Mesendoderm (in vitro differentiated cells): ENCODE measurements around the gene AVPR2.
A peak's percentile ranks its signal among the peaks of the same experiment; 100 is the strongest.

Experiments
- DNase-seq: peaks from one replicate; pipeline ENCODE4 v3.0.0; 2013
- H2AK5ac ChIP-seq: 2 replicates; pipeline ENCODE4 v1.6.1; 2013; ENCODE audit warnings: low read length, inconsistent platforms
- H2BK120ac ChIP-seq: 2 replicates; pipeline ENCODE4 v1.6.1; 2013; ENCODE audit warnings: low read depth, mild to moderate bottlenecking, low read length, moderate library complexity, mixed read lengths
- H2BK15ac ChIP-seq: replicated peaks from 2 replicates; pipeline ENCODE4 v1.6.1; 2013; ENCODE audit warnings: low read depth, mild to moderate bottlenecking, moderate library complexity
- H2BK5ac ChIP-seq: 2 replicates; pipeline ENCODE4 v1.6.1; 2013; ENCODE audit warnings: low read length, inconsistent platforms
- H3K18ac ChIP-seq: 2 replicates; pipeline ENCODE4 v1.6.1; 2013; ENCODE audit warnings: mild to moderate bottlenecking, low read length, mixed read lengths
- H3K23ac ChIP-seq: one replicate; pipeline ENCODE4 v1.6.1; 2013; ENCODE audit warnings: low read length
- H3K27ac ChIP-seq: 2 replicates; pipeline ENCODE4 v1.5.1; 2013; ENCODE audit warnings: low read depth, mild to moderate bottlenecking, inconsistent platforms, low read length, moderate library complexity
- H3K27me3 ChIP-seq: 2 replicates; pipeline ENCODE4 v1.6.1; 2013; ENCODE audit warnings: low read length, control low read depth, mild to moderate bottlenecking, inconsistent platforms; ENCODE audit not compliant: insufficient read depth, poor library complexity
- H3K36me3 ChIP-seq: 2 replicates; pipeline ENCODE4 v1.6.1; 2013; ENCODE audit warnings: low read length, inconsistent platforms; ENCODE audit not compliant: control insufficient read depth, insufficient read depth
- H3K4ac ChIP-seq: one replicate; pipeline ENCODE4 v1.6.1; 2013; ENCODE audit warnings: low read depth, mild to moderate bottlenecking, low read length, moderate library complexity
- H3K4me1 ChIP-seq: 2 replicates; pipeline ENCODE4 v1.6.1; 2013; ENCODE audit warnings: low read depth, low read length, inconsistent platforms; ENCODE audit not compliant: control insufficient read depth
- H3K4me2 ChIP-seq: 2 replicates; pipeline ENCODE4 v1.6.1; 2013; ENCODE audit warnings: low read length
- H3K4me3 ChIP-seq: 2 replicates; pipeline ENCODE4 v1.5.1; 2013; ENCODE audit warnings: mild to moderate bottlenecking, low read length
- H3K56ac ChIP-seq: one replicate; pipeline ENCODE4 v1.6.1; 2013; ENCODE audit warnings: low read length
- H3K79me1 ChIP-seq: 2 replicates; pipeline ENCODE4 v1.6.1; 2013; ENCODE audit warnings: low read length, inconsistent platforms
- H3K79me2 ChIP-seq: 2 replicates; pipeline ENCODE4 v1.6.1; 2013; ENCODE audit warnings: mild to moderate bottlenecking, low read length; ENCODE audit not compliant: control insufficient read depth, insufficient read depth
- H3K9ac ChIP-seq: 2 replicates; pipeline ENCODE4 v1.6.1; 2013; ENCODE audit warnings: low read length, inconsistent platforms
- H4K5ac ChIP-seq: one replicate; pipeline ENCODE4 v1.6.1; 2013; ENCODE audit warnings: low read length
- H4K8ac ChIP-seq: one replicate; pipeline ENCODE4 v1.6.1; 2013; ENCODE audit warnings: low read depth, mild to moderate bottlenecking, control low read depth, low read length, moderate library complexity
- WGBS: extraction: QIAGEN DNeasy Blood & Tissue Kit; methylation state at CpG from one replicate; pipeline ENCODE4 v1.1.7; 2013; ENCODE audit warnings: low lambda C conversion rate, missing lambda C conversion rate; ENCODE audit not compliant: insufficient coverage; ENCODE audit errors: extremely low coverage; 5-methylcytosine and 5-hydroxymethylcytosine counted together

AVPR2 gene

GRCh38 chrX:153926552-153926857, 22.0 kb downstream of the AVPR2 start:
- H3K4me3 ChIP-seq = no peak overlapping the region
- H3K79me1 ChIP-seq = peaks cover 1% of the 10 kb centered on the region
- H2BK15ac ChIP-seq = peak overlapping the region; percentile 10
- H2BK120ac ChIP-seq = no peak overlapping the region
- no peak overlapping the region for H2BK5ac ChIP-seq
- H3K27ac ChIP-seq = peak overlapping the region; percentile 96
- H4K8ac ChIP-seq = no peak overlapping the region
- H4K5ac ChIP-seq = no peak overlapping the region
- H3K4ac ChIP-seq = peak overlapping the region; percentile 77
- H3K18ac ChIP-seq = peak overlapping the region; percentile 56
- H3K4me2 ChIP-seq = peak overlapping the region; percentile 36
- no CpG with 5 or more reads among the region's 4 CpGs for WGBS
- H3K9ac ChIP-seq = peak overlapping the region; percentile 87
- H3K56ac ChIP-seq = peak overlapping the region; percentile 97
- no peak overlapping the region for H3K23ac ChIP-seq
- no peaks in the 10 kb centered on the region for H3K79me2 ChIP-seq
- H2AK5ac ChIP-seq = no peak overlapping the region
- H3K27me3 ChIP-seq = no peaks in the 10 kb centered on the region
- H3K36me3 ChIP-seq = no peaks in the 10 kb centered on the region
- peaks cover 3% of the 10 kb centered on the region for H3K4me1 ChIP-seq
- peak; percentile 77 for DNase-seq

- no peak overlapping the region for H4K5ac ChIP-seq
- H2BK120ac ChIP-seq = no peak overlapping the region
- H4K8ac ChIP-seq = no peak overlapping the region
- peak overlapping the region; percentile 83 for H3K4ac ChIP-seq
- no peaks in the 10 kb centered on the region for H3K79me2 ChIP-seq
- no peaks in the 10 kb centered on the region for H3K27me3 ChIP-seq
- no peak overlapping the region for H3K4me3 ChIP-seq
- peak overlapping the region; percentile 76 for H2BK5ac ChIP-seq
- peak overlapping the region; percentile 97 for H3K56ac ChIP-seq
- peaks cover 3% of the 10 kb centered on the region for H3K4me1 ChIP-seq
- no peak overlapping the region for H3K23ac ChIP-seq
- H3K9ac ChIP-seq = peak overlapping the region; percentile 94
- H3K36me3 ChIP-seq = no peaks in the 10 kb centered on the region
- H3K18ac ChIP-seq = peak overlapping the region; percentile 96
- DNase-seq = no peak
- H3K79me1 ChIP-seq = peaks cover 1% of the 10 kb centered on the region
- H3K4me2 ChIP-seq = peak overlapping the region; percentile 64
- H3K27ac ChIP-seq = peak overlapping the region; percentile 96
- WGBS = no CpG with 5 or more reads among the region's 31 CpGs
- no peak overlapping the region for H2AK5ac ChIP-seq
- H2BK15ac ChIP-seq = no peak overlapping the region
Observed at GRCh38 chrX:153926858-153927671, 22.6 kb downstream of the AVPR2 start.

- no peak overlapping the region for H2AK5ac ChIP-seq
- DNase-seq = no peak
- no peak overlapping the region for H3K23ac ChIP-seq
- no peaks in the 10 kb centered on the region for H3K79me2 ChIP-seq
- H4K5ac ChIP-seq = peak overlapping the region; percentile 23
- peaks cover 3% of the 10 kb centered on the region for H3K4me1 ChIP-seq
- H3K4ac ChIP-seq = peak overlapping the region; percentile 83
- H3K4me2 ChIP-seq = peak overlapping the region; percentile 64
- H4K8ac ChIP-seq = no peak overlapping the region
- H3K27me3 ChIP-seq = no peaks in the 10 kb centered on the region
- H2BK5ac ChIP-seq = peak overlapping the region; percentile 76
- H2BK15ac ChIP-seq = no peak overlapping the region
- peak overlapping the region; percentile 34 for H3K4me3 ChIP-seq
- H3K79me1 ChIP-seq = peaks cover 1% of the 10 kb centered on the region
- peak overlapping the region; percentile 94 for H3K9ac ChIP-seq
- no peak overlapping the region for H2BK120ac ChIP-seq
- peak overlapping the region; percentile 96 for H3K18ac ChIP-seq
- H3K36me3 ChIP-seq = no peaks in the 10 kb centered on the region
- no CpG with 5 or more reads among the region's 8 CpGs for WGBS
- H3K27ac ChIP-seq = peak overlapping the region; percentile 96
- peak overlapping the region; percentile 97 for H3K56ac ChIP-seq
Observed at GRCh38 chrX:153927672-153927921, 23.1 kb downstream of the AVPR2 start.

- Histone ChIP-seq H3K4me2 (peak overlapping the region; percentile 64), H2BK15ac (no peak overlapping the region), H3K18ac (peak overlapping the region; percentile 96), H3K4me1 (peaks cover 3% of the 10 kb centered on the region), H3K36me3 (no peaks in the 10 kb centered on the region), H4K8ac (no peak overlapping the region), H2BK5ac (peak overlapping the region; percentile 76), H3K4me3 (peak overlapping the region; percentile 34), H3K79me2 (no peaks in the 10 kb centered on the region), H4K5ac (peak overlapping the region; percentile 23), H2BK120ac (no peak overlapping the region), H3K79me1 (peaks cover 1% of the 10 kb centered on the region), H3K56ac (peak overlapping the region; percentile 97), H3K27me3 (no peaks in the 10 kb centered on the region), H3K4ac (peak overlapping the region; percentile 83), H3K23ac (no peak overlapping the region), H3K27ac (peak overlapping the region; percentile 96), H3K9ac (peak overlapping the region; percentile 94), H2AK5ac (no peak overlapping the region)
- DNase-seq = peak; percentile 98
- no CpG with 5 or more reads among the region's 76 CpGs for WGBS
Observed at GRCh38 chrX:153927922-153928760, 23.7 kb downstream of the AVPR2 start.

- H3K36me3 ChIP-seq = no peaks in the 10 kb centered on the region
Observed at GRCh38 chrX:153928846-153929245, 24.4 kb downstream of the AVPR2 start.

More at GRCh38 chrX:153928846-153929245, 24.4 kb downstream of the AVPR2 start:
- no peak overlapping the region for H3K4ac ChIP-seq
- H2BK5ac ChIP-seq = no peak overlapping the region
- H3K4me2 ChIP-seq = no peak overlapping the region
- no peaks in the 10 kb centered on the region for H3K79me1 ChIP-seq
- H2BK15ac ChIP-seq = no peak overlapping the region
- no peak for DNase-seq
- no peak overlapping the region for H3K23ac ChIP-seq
- H4K8ac ChIP-seq = no peak overlapping the region
- H3K56ac ChIP-seq = no peak overlapping the region
- peaks cover 3% of the 10 kb centered on the region for H3K79me2 ChIP-seq
- no peak overlapping the region for H3K27ac ChIP-seq
- H2BK120ac ChIP-seq = no peak overlapping the region
- no peak overlapping the region for H3K4me3 ChIP-seq
- no peaks in the 10 kb centered on the region for H3K27me3 ChIP-seq
- H3K18ac ChIP-seq = no peak overlapping the region
- peaks cover 3% of the 10 kb centered on the region for H3K4me1 ChIP-seq
- H2AK5ac ChIP-seq = no peak overlapping the region
- no CpG with 5 or more reads among the region's 9 CpGs for WGBS
- no peak overlapping the region for H4K5ac ChIP-seq
- no peak overlapping the region for H3K9ac ChIP-seq
